ENCODE results near the gene MPG.
"Not testable (repeated sequence)": the region's sequence is repeated elsewhere in the genome, so short reads cannot be mapped to it uniquely, and the experiment has no call there.

Gene MPG

DNA sequence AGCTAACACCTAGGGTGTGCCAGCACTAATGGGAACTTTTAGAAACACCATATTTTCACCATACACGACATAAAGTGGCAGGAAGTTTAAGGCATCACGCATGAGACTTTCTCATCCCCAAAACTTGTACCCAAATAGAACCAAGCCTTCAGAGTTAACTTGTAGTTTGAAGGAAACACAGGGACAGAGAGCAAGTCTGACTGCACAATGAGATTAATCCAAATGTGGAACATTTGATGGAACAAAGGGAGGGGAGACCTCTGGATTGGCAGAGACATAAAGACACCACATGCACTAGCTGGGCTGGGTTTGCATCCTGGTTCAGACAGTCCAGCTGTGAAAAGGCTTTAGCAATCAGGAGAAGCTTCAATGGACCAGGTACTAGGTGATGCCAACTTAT, 36.3 kb downstream of the MPG start:
- no peak for DNase-seq

DNA sequence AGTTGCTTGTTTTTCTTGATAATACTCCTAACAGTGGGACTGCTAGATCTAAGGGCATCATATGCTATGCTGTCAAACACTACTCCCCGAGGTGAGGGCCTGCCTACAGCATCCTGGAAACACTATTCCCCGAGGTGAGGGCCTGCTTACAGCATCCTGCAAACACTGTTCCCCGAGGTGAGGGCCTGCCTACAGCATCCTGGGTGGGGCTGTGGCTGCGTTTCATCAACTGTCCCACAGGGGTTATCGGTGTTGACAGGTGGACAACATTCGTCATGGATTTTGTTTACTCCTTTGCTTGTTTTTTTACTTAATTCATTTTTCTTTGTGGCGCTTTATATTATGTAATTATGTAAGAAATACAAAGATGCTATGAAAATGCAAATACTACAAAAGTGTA, 38.0 kb downstream of the MPG start:
- no peak for DNase-seq

DNA sequence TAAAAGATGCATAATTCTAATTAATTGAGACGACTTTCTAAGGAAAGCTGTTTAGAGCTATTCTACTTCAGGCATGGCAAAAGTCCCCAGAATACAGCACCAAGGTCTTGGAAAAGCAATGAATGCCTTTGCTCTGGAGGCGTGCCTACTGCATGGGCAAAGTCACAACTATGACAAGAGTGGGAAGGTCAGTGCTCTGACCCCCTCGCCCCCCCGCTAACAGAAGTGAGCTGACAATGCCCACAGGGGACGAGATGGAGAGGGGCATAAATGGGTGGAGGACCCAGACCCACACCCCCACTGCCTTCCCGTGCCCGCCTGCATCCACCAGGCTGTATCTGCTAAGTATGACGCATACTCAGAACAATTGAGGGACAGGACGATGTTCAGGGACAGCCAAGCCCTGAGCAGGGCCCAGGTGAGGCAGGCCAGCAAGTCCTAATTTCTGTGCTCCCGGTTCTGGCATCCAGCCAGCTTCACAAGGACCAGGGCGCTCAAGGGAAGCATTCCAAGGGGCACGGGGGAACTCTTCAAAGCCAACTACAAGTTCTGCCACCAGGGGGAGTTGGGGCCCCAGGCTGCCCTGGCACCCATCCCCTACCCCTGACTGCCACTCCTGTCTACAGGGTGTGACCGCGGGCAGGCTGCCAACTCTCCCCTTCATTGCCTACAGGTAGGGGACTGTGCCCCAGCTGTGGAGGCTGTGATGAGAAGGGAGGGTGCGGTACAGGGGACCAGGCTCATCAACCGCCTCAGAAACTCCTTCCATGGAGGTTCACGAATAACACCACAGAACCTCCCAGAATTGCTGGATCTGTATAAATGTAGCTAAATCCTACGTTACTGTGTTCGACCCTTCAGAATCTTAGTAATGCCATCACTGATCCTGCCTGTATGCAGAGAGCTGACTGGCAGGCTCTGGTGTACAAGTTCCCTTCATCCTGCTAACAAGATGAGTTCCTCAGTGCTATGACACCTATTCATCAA, 39.6 kb downstream of the MPG start:
- peak; percentile 82 for DNase-seq

DNA sequence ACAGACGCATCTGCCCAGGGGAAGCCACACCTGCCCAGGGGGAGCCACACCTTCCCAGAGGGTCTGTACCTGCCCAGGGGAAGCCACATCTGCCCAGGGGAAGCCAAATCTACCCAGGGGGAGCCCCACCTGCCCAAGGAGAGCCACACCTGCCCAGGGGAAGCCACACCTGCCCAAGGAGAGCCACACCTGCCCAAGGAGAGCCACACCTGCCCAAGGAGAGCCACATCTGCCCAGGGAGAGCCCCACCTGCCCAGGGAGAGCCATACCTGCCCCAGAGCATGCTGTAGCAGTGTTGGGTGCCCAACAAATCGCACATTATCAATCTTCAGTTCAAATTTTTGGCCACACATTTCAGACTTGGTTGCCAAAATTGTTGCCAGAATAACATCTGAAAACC, 40.8 kb downstream of the MPG start:
- DNase-seq: no peak

DNA sequence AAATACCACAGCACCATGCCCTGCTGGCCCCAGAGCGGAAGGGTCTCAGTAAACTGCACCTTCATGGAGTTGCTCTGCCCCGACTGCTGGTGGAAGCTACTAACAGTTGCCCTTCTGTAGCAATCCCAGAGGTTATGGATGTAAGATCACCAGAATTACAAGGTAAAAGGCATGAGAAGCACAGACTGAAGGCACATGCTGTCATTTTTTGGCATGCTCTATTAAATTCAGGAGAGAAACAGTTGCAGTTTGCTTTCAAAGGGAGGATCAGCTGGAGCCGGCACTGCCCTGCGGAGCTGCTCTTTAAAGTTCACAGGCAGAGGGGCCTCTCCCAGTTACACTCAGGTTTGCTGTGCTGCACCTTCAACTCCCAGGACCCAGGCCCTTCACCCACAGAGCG, 41.3 kb downstream of the MPG start:
- DNase-seq: no peak

DNA sequence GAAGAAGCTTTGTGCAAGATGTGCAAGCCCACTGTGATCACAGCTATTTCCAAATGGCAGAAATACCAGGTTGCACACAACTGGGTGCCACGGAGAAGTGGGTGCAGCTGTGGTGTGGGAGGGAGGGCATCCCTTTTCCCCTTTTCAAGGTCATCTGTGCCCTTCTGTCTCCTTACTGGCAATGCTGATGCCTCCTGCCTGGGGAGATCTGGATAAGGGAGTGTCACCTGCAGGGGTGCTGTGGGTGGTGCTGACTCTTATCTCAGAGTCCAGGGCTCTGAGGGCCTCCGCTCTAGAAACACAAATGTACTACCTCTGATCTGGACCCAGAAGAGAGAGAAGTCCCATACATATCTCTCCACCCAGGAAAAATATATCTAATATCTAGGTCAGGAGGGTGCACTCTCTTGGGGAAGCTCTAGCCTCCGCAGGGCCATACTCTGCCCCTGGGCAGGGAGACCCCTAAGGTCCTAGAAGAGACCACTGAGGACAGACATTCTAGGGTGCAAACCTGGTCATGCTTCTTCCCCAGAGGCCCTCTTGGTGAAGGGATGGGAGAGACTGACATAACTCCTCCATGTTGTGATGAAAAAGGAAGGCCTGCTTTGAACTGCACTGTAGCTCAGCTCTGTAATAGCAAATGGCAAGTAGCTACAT, 41.9 kb downstream of the MPG start:
- DNase-seq: no peak

GRCh38 chr16:120756-121155, 42.7 kb downstream of the MPG start:
- DNase-seq: no peak

DNA sequence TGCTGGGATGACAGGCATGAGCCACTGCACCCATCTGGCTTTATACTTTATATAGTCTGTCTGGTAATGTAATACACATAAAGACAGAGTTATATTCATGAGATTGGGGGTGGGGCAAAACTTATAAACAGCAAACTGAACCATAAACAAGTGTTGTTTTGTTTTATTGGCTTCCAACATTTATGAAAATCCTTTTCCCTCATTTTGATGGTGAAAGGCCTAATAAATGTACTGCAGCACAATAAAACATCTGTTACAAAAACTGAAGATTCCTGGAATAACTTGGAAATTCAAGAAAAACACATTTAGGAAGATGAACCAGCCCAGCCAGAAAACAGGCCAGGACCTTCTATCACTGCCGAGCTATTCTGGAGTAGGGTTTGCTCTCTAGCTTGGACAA, 44.3 kb downstream of the MPG start:
- DNase-seq: no peak

GRCh38 chr16:123558-124350, 45.7 kb downstream of the MPG start:
- not testable (repeated sequence) for DNase-seq

DNA sequence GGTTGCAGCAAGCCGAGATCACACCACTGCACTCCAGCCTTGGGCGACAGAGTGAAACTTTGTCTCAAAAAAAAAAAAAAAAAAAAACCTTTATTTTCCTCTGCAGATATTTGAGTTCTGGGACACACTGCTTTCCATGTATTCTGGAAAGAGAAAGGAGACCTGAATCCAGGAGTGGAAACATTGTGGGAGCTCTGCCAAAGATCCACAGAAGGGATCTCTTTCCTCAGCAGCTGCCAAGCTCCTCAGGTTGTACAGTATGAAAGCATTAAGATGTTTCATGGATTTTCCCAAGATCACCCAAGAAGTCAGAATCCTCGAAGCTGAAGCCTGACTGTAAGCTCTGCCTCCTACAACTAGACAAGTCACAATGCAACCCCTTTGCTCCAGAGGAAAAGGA, 47.0 kb downstream of the MPG start:
- no peak for DNase-seq

DNA sequence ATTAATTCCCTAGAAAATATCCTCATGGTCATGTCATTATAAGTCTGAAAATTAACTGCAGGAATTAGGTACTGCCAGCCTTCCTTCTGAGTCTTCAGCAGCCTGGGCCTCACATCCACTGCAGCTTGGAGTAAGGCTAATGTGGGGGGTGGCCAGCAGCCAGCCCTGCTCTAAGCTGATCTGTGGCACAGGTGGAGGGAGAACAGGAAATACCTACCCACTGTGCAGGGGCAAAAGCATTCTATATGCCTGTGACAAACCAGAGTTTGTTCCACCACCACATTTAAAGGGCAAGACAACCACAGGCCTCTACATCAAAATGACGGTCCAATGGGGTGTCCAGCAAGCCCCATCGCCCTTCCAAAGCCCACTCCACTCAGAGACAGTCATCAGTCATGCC, 51.0 kb downstream of the MPG start:
- no peak for DNase-seq

DNA sequence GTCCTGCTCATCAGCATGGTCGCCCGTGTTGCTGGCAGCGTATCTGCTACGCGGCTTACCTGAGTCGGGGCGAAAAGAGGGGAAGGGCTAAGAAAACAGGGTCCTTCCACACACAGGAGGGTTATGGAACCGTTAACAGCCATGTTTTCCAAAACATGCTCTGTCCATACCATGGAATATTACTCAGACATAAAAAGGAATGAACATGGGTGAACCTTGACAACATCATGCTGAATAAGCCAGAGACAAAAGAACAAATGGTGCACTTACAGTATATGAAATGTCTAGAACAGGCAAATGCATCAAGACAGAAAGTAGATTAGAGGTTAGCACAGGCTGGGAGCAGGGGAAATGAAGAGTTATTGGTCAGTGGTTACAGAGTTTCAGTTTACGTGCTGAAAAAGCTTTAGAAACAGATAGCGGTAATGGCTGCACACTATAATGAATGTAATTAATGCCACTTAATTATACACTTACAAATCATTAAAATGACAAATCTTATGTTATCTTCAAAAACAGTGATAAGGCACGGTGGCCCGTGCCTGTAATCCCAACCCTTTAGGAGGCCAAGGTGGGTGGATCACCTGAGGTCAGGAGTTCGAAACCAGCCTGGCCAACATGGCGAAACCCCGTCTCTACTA, 52.6 kb downstream of the MPG start:
- no peak for DNase-seq

- no peak for DNase-seq
Measured at GRCh38 chr16:132120-132519, 54.1 kb downstream of the MPG start.

GRCh38 chr16:133716-134115, 55.7 kb downstream of the MPG start:
- no peak for DNase-seq

Measured in activated CD8-positive, alpha-beta memory T cell treated with anti-CD3 and anti-CD28 coated beads, Interleukin-2, amount 50 U/mL, for 48 hours (primary cell).